ENCODE data around the gene FAM120B. TPM values are rescaled to one million over a fixed set of nuclear protein-coding genes. Genes with fewer than 3 reads are reported as not detected.

The FAM120B gene
- total RNA-seq, 1 donor from 2014 or later = 19.7 TPM

DNA sequence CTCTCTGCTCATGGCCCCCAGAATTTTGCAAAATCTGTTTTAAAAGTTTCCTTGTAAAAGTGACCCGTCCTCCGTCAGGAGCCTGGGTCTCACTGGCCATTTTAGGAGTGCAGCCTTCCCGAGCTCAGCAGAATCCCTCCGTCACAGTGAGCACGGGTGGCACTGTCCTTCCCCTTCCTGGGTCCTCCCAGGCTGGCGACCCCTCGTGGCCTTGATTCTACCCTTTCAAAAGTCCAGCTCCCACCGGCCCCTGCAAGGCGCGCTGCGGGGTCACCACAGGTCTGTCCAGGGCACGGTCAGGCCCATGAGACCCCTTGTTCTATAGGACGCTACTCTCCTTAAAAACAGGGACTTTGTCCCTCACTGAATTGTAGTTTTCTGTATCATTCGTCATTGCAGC, 133.9 kb downstream of the FAM120B start:
- Histone ChIP-seq H3K4me2 (no peak overlapping the region), H2AFZ (replicated peaks) (no peak overlapping the region)
- TF ChIP-seq, protein P1, sequence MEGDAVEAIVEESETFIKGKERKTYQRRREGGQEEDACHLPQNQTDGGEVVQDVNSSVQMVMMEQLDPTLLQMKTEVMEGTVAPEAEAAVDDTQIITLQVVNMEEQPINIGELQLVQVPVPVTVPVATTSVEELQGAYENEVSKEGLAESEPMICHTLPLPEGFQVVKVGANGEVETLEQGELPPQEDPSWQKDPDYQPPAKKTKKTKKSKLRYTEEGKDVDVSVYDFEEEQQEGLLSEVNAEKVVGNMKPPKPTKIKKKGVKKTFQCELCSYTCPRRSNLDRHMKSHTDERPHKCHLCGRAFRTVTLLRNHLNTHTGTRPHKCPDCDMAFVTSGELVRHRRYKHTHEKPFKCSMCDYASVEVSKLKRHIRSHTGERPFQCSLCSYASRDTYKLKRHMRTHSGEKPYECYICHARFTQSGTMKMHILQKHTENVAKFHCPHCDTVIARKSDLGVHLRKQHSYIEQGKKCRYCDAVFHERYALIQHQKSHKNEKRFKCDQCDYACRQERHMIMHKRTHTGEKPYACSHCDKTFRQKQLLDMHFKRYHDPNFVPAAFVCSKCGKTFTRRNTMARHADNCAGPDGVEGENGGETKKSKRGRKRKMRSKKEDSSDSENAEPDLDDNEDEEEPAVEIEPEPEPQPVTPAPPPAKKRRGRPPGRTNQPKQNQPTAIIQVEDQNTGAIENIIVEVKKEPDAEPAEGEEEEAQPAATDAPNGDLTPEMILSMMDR (IDR thresholded peaks at IDR 0.05) = no peak
- no peak for TF ChIP-seq EZH2 (IDR thresholded peaks at IDR 0.05)
- TF ChIP-seq EZH2phosphoT487 (IDR thresholded peaks at IDR 0.05) = no peak

DNA sequence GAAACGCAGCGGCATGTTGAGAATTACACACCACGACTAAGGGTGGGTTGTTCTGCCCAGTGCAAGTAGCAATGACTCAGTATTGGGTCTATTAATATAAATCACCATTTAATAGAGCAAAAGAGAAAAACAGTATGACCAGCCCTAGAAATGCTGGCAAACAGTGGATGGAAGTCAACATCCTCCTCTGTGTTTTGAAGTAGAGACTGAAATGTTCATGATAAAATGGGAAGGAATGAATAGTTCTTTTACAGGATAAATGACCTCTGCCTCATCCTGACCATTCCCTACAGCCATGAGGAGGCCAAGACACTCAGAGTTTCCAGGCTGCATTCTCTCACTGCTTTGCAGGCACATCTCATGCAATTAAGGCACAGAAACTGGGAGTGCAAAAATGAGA, 134.8 kb downstream of the FAM120B start:
- no peak overlapping the region for H3K4me3 Mint-ChIP-seq

More for the DNA sequence above, 133.9 kb downstream of the FAM120B start:
- H3K79me2 ChIP-seq (ENCODE audit: low read depth) = no peaks in the 10 kb centered on the region
- no peak for DNase-seq (ENCODE audit: low spot score)
- peak overlapping the region; percentile 97 for H3K27ac Mint-ChIP-seq
- H3K9ac ChIP-seq = no peak overlapping the region
- peaks cover 61% of the 10 kb centered on the region for H3K4me1 Mint-ChIP-seq
- H3K27me3 ChIP-seq = no peaks in the 10 kb centered on the region
- H3F3A ChIP-seq (ENCODE audit: low read depth) = peaks cover 12% of the 10 kb centered on the region
- no peaks in the 10 kb centered on the region for H4K20me1 ChIP-seq (ENCODE audit: low read depth)
- peaks cover 14% of the 10 kb centered on the region for H3K27me3 Mint-ChIP-seq (ENCODE audit: insufficient read depth, low read depth)
- no peak overlapping the region for H3K4me3 ChIP-seq
- no peaks in the 10 kb centered on the region for H3K36me3 ChIP-seq
- H3K9me3 ChIP-seq (ENCODE audit: low read depth) = no peaks in the 10 kb centered on the region
- peaks cover 12% of the 10 kb centered on the region for H3K9me3 Mint-ChIP-seq
- H3K4me1 ChIP-seq = peaks cover 31% of the 10 kb centered on the region
- no peak overlapping the region for H3K27ac ChIP-seq
- peak overlapping the region; percentile 58 for H3K4me3 Mint-ChIP-seq
- H3K36me3 Mint-ChIP-seq = peaks cover 2% of the 10 kb centered on the region

DNA sequence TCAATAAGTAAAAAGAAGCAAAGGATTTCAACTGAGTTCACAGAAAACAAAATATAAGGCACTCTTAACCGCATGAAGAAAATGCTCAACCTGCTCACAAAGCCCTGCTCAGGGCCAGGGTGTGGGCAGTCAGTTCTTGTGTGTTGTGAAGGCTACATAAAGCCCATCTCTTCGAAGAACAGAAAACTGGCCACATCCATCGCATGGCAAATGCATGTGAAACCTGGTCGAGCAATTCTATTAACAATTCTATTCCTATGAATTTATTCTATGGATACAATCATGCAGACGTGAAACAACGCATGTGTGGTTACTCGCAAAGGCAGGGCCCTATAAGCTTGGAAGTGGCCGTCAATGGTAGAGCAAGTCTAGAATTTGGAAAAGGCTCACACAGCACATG, 136.0 kb downstream of the FAM120B start:
- Mint-ChIP-seq H3K27ac (no peak overlapping the region), H3K4me1 (peaks cover 58% of the 10 kb centered on the region), H3K4me3 (no peak overlapping the region), H3K9me3 (peaks cover 2% of the 10 kb centered on the region), H3K36me3 (peaks cover 2% of the 10 kb centered on the region), H3K27me3 (ENCODE audit: insufficient read depth, low read depth) (peaks cover 5% of the 10 kb centered on the region)
- Histone ChIP-seq H3K79me2 (ENCODE audit: low read depth) (no peaks in the 10 kb centered on the region), H2AFZ (replicated peaks) (no peak overlapping the region), H3K4me3 (no peak overlapping the region), H4K20me1 (ENCODE audit: low read depth) (no peaks in the 10 kb centered on the region), H3F3A (ENCODE audit: low read depth) (peaks cover 8% of the 10 kb centered on the region), H3K4me2 (no peak overlapping the region), H3K9me3 (ENCODE audit: low read depth) (no peaks in the 10 kb centered on the region), H3K9ac (no peak overlapping the region), H3K4me1 (peaks cover 24% of the 10 kb centered on the region), H3K36me3 (no peaks in the 10 kb centered on the region), H3K27me3 (no peaks in the 10 kb centered on the region), H3K27ac (no peak overlapping the region)
- DNase-seq (ENCODE audit: low spot score) = no peak
- TF ChIP-seq, protein P1 (IDR thresholded peaks at IDR 0.05) = no peak
- TF ChIP-seq EZH2 (IDR thresholded peaks at IDR 0.05) (no peak), EZH2phosphoT487 (IDR thresholded peaks at IDR 0.05) (no peak)

More for the DNA sequence above, 134.8 kb downstream of the FAM120B start:
- no peak overlapping the region for H3K27ac Mint-ChIP-seq
- TF ChIP-seq EZH2phosphoT487 (IDR thresholded peaks at IDR 0.05) = no peak
- no peak for TF ChIP-seq EZH2 (IDR thresholded peaks at IDR 0.05)
- Histone ChIP-seq H3K9me3 (ENCODE audit: low read depth) (no peaks in the 10 kb centered on the region), H3F3A (ENCODE audit: low read depth) (peaks cover 12% of the 10 kb centered on the region), H3K36me3 (no peaks in the 10 kb centered on the region), H3K4me3 (no peak overlapping the region), H3K27me3 (no peaks in the 10 kb centered on the region), H3K9ac (no peak overlapping the region), H4K20me1 (ENCODE audit: low read depth) (no peaks in the 10 kb centered on the region), H3K4me2 (no peak overlapping the region), H3K4me1 (peaks cover 31% of the 10 kb centered on the region), H2AFZ (replicated peaks) (no peak overlapping the region), H3K79me2 (ENCODE audit: low read depth) (no peaks in the 10 kb centered on the region), H3K27ac (no peak overlapping the region)
- peaks cover 2% of the 10 kb centered on the region for H3K36me3 Mint-ChIP-seq
- peaks cover 68% of the 10 kb centered on the region for H3K4me1 Mint-ChIP-seq
- no peak for DNase-seq (ENCODE audit: low spot score)
- peaks cover 4% of the 10 kb centered on the region for H3K9me3 Mint-ChIP-seq
- H3K27me3 Mint-ChIP-seq (ENCODE audit: insufficient read depth, low read depth) = peaks cover 14% of the 10 kb centered on the region

- DNase-seq (ENCODE audit: low spot score) = peak; percentile 47
- no peak overlapping the region for H3K4me3 Mint-ChIP-seq
- H3F3A ChIP-seq (ENCODE audit: low read depth) = peaks cover 3% of the 10 kb centered on the region
These were observed 136.6 kb downstream of the FAM120B start for GRCh38 chr6:170443151-170443662.

More at GRCh38 chr6:170443151-170443662, 136.6 kb downstream of the FAM120B start:
- TF ChIP-seq EZH2 (IDR thresholded peaks at IDR 0.05) (no peak), EZH2phosphoT487 (IDR thresholded peaks at IDR 0.05) (no peak)
- TF ChIP-seq, protein P1 (IDR thresholded peaks at IDR 0.05) = peak; percentile 44
- no peaks in the 10 kb centered on the region for H3K9me3 ChIP-seq (ENCODE audit: low read depth)
- H3K27ac ChIP-seq = no peak overlapping the region
- H3K4me1 ChIP-seq = peaks cover 19% of the 10 kb centered on the region
- no peaks in the 10 kb centered on the region for H3K36me3 ChIP-seq
- no peaks in the 10 kb centered on the region for H3K79me2 ChIP-seq (ENCODE audit: low read depth)
- no peaks in the 10 kb centered on the region for H3K27me3 ChIP-seq
- H2AFZ ChIP-seq (replicated peaks) = peak overlapping the region; percentile 8
- Mint-ChIP-seq H3K27me3 (ENCODE audit: insufficient read depth, low read depth) (peaks cover 5% of the 10 kb centered on the region), H3K36me3 (peaks cover 2% of the 10 kb centered on the region), H3K9me3 (peaks cover 2% of the 10 kb centered on the region), H3K4me1 (peaks cover 53% of the 10 kb centered on the region), H3K27ac (no peak overlapping the region)
- H3K9ac ChIP-seq = no peak overlapping the region
- H3K4me3 ChIP-seq = no peak overlapping the region
- H3K4me2 ChIP-seq = no peak overlapping the region
- no peaks in the 10 kb centered on the region for H4K20me1 ChIP-seq (ENCODE audit: low read depth)
